ENCODE measurements around the gene LNX2. TPM values are rescaled to one million over a fixed set of nuclear protein-coding genes. Genes with fewer than 3 reads are reported as not detected.

Gene LNX2
- total and polyA plus RNA-seq, 2 donors (not counting 1 experiment from before 2014, with no cell fraction given): 2.9 to 10.9 TPM

- Mint-ChIP-seq H3K4me3 (no peak overlapping the region), H3K27ac (no peak overlapping the region), H3K27me3 (peaks cover 18% of the 10 kb centered on the region), H3K9me3 (ENCODE audit: insufficient read depth) (peaks cover 3% of the 10 kb centered on the region), H3K4me1 (no peaks in the 10 kb centered on the region)
- Histone ChIP-seq H3K4me1 (ENCODE audit: control insufficient read depth in 2 of 2, insufficient read depth in 2 of 2, low read length in 2 of 2) (no peaks in the 10 kb centered on the region), H2AFZ (ENCODE audit: insufficient read depth, low read depth, low read length, poor library complexity, severe bottlenecking) (no peak overlapping the region), H3K79me2 (ENCODE audit: control insufficient read depth, insufficient read depth, low read length) (no peaks in the 10 kb centered on the region), H3K36me3 (replicated peaks in 1 of 2; ENCODE audit: control extremely low read depth in 1 of 2, control insufficient read depth in 1 of 2, extremely low read depth in 1 of 2, insufficient read depth in 2 of 2, low read length in 1 of 2) (no peaks in the 10 kb centered on the region), H3K9me3 (ENCODE audit: control extremely low read depth in 1 of 3, control insufficient read depth in 2 of 3, insufficient read depth in 1 of 3, low read length in 2 of 3) (no peaks in the 10 kb centered on the region), H3K4me2 (replicated peaks; ENCODE audit: low read depth, low read length, poor library complexity, severe bottlenecking) (no peak overlapping the region), H4K20me1 (ENCODE audit: control insufficient read depth, insufficient read depth, low read length, poor library complexity, severe bottlenecking) (no peaks in the 10 kb centered on the region), H3K27me3 (replicated peaks in 1 of 4; ENCODE audit: control extremely low read depth in 1 of 4, control insufficient read depth in 3 of 4, insufficient read depth in 4 of 4, low read length in 3 of 4) (peaks cover 0 to 3% (median 0%) of the 10 kb centered on the region in 4 experiments), H3K4me3 (ENCODE audit: control extremely low read depth in 1 of 5, extremely low read depth in 1 of 5, insufficient read depth in 1 of 5, low read depth in 2 of 5, low read length in 4 of 5) (no peak overlapping the region), H3K27ac (ENCODE audit: low read length in 2 of 2) (no peak overlapping the region), H3K9ac (ENCODE audit: low read length) (no peak overlapping the region)
- POLR2A ChIA-PET: no interaction called here
- DNase-seq (no peak), ATAC-seq (ENCODE audit: low read depth) (no peak)
- WGBS (ENCODE audit: insufficient coverage): no CpG with 5 or more reads among the region's 1 CpG
- CTCF ChIA-PET: interaction anchor here (0.6 to 1.7 kb wide), 2 partner anchors 23 to 90 kb away, joined by 3 to 4 read pairs; no protein-coding TSS in a partner anchor
- no peak for TF ChIP-seq EZH2 (IDR thresholded peaks at IDR 0.05; ENCODE audit: borderline replicate concordance, insufficient read depth, low read depth, low read length, poor library complexity, severe bottlenecking)
- TF ChIP-seq CTCF (IDR thresholded peaks at IDR 0.05): no peak
- intact Hi-C loops (cut with micrococcal nuclease): no loop called here
These were observed 104.2 kb downstream of the LNX2 start for GRCh38 chr13:27516103-27516502.

- Histone ChIP-seq H4K20me1 (ENCODE audit: control insufficient read depth, insufficient read depth, low read length, poor library complexity, severe bottlenecking) (no peaks in the 10 kb centered on the region), H2AFZ (ENCODE audit: insufficient read depth, low read depth, low read length, poor library complexity, severe bottlenecking) (no peak overlapping the region), H3K27ac (ENCODE audit: low read length in 2 of 2) (no peak overlapping the region), H3K9ac (ENCODE audit: low read length) (no peak overlapping the region), H3K36me3 (replicated peaks in 1 of 2; ENCODE audit: control extremely low read depth in 1 of 2, control insufficient read depth in 1 of 2, extremely low read depth in 1 of 2, insufficient read depth in 2 of 2, low read length in 1 of 2) (no peaks in the 10 kb centered on the region), H3K4me1 (ENCODE audit: control insufficient read depth in 2 of 2, insufficient read depth in 2 of 2, low read length in 2 of 2) (no peaks in the 10 kb centered on the region), H3K9me3 (ENCODE audit: control extremely low read depth in 1 of 3, control insufficient read depth in 2 of 3, insufficient read depth in 1 of 3, low read length in 2 of 3) (no peaks in the 10 kb centered on the region), H3K4me2 (replicated peaks; ENCODE audit: low read depth, low read length, poor library complexity, severe bottlenecking) (no peak overlapping the region), H3K4me3 (ENCODE audit: control extremely low read depth in 1 of 5, extremely low read depth in 1 of 5, insufficient read depth in 1 of 5, low read depth in 2 of 5, low read length in 4 of 5) (no peak overlapping the region), H3K79me2 (ENCODE audit: control insufficient read depth, insufficient read depth, low read length) (no peaks in the 10 kb centered on the region), H3K27me3 (replicated peaks in 1 of 4; ENCODE audit: control extremely low read depth in 1 of 4, control insufficient read depth in 3 of 4, insufficient read depth in 4 of 4, low read length in 3 of 4) (no peaks in the 10 kb centered on the region)
- Mint-ChIP-seq H3K9me3 (ENCODE audit: insufficient read depth) (peaks cover 3% of the 10 kb centered on the region), H3K27ac (no peak overlapping the region), H3K4me1 (peaks cover 4% of the 10 kb centered on the region), H3K27me3 (peaks cover 9% of the 10 kb centered on the region), H3K4me3 (no peak overlapping the region)
- TF ChIP-seq CTCF (IDR thresholded peaks at IDR 0.05) (no peak), EZH2 (IDR thresholded peaks at IDR 0.05; ENCODE audit: borderline replicate concordance, insufficient read depth, low read depth, low read length, poor library complexity, severe bottlenecking) (no peak)
- DNase-seq (no peak), ATAC-seq (ENCODE audit: low read depth) (no peak)
- ChIA-PET POLR2A (no interaction called here), CTCF (no interaction called here)
- intact Hi-C loops (cut with micrococcal nuclease): no loop called here
- 83% methylated on average over 4 of the region's 5 CpGs for WGBS (ENCODE audit: insufficient coverage)
These were observed 110.2 kb downstream of the LNX2 start for GRCh38 chr13:27510082-27510481.
